OCI-LY3 (cell line): ENCODE results near the gene RBM20.

Experiments
- H2AFZ ChIP-seq: fragments of 200-600, 300-600 bp; shearing (Covaris generic); 2 replicates; pipeline ENCODE4 v1.6.0; 2014; ENCODE audit warnings: antibody characterized with exemption, low read depth, low read length
- H3K27ac ChIP-seq: fragments of 200-600, 300-600 bp; sonication (generic); 2 replicates; pipeline ENCODE4 v1.5.1; 2014; ENCODE audit warnings: mild to moderate bottlenecking, low read length, moderate library complexity, mixed read lengths
- H3K27me3 ChIP-seq: fragments of 200-600, 300-600 bp; sonication (generic); 2 replicates; pipeline ENCODE4 v1.6.1; 2014; ENCODE audit warnings: low read depth, low read length, mixed read lengths
- H3K36me3 ChIP-seq: fragments of 200-600, 300-600 bp; sonication (generic); replicated peaks from 2 replicates; pipeline ENCODE3; 2014; ENCODE audit warnings: low read depth, low read length, mixed read lengths
- H3K4me1 ChIP-seq: fragments of 300-600, 200-600 bp; sonication (generic); 2 replicates; pipeline ENCODE4 v1.6.1; 2014; ENCODE audit warnings: low read length, mixed read lengths
- H3K4me2 ChIP-seq: fragments of 200-600, 300-600 bp; sonication (generic); 2 replicates; pipeline ENCODE4 v1.6.1; 2014; ENCODE audit warnings: low read length, mixed read lengths
- H3K4me3 ChIP-seq: fragments of 300-600, 200-600 bp; sonication (generic); 2 replicates; pipeline ENCODE4 v1.5.1; 2014; ENCODE audit warnings: antibody characterized with exemption, mild to moderate bottlenecking, low read length, moderate library complexity
- H3K79me2 ChIP-seq: fragments of 300-600, 200-600 bp; shearing (Covaris generic); 2 replicates; pipeline ENCODE4 v1.6.1; 2014; ENCODE audit warnings: mild to moderate bottlenecking, low read length, mixed read lengths
- H3K9ac ChIP-seq: fragments of 300-600, 200-600 bp; shearing (Covaris generic); 2 replicates; pipeline ENCODE4 v1.6.0; 2014; ENCODE audit warnings: mild to moderate bottlenecking, low read length, moderate library complexity
- H3K9me3 ChIP-seq: fragments of 200-600, 300-600 bp; shearing (Covaris generic); 2 replicates; pipeline ENCODE4 v1.6.1; 2014; ENCODE audit warnings: low read length, mixed read lengths; ENCODE audit not compliant: insufficient read depth
- H4K20me1 ChIP-seq: fragments of 200-600, 300-600 bp; sonication (generic); 2 replicates; pipeline ENCODE4 v1.6.1; 2016; ENCODE audit warnings: low read length, mixed read lengths; ENCODE audit not compliant: insufficient read depth
- CTCF ChIP-seq: fragments of 200-600, 300-600 bp; sonication (generic); IDR thresholded peaks from 2 replicates; pipeline ENCODE4 v1.5.1; 2014; ENCODE audit warnings: antibody characterized with exemption, low read length, low read depth
- EZH2phosphoT487 ChIP-seq: fragments of 200-600 bp; shearing (Covaris generic); IDR thresholded peaks from 2 replicates; pipeline ENCODE4 v1.6.1; 2018; ENCODE audit warnings: antibody characterized with exemption, mixed run types, low read depth

The RBM20 gene

GRCh38 chr10:110758128-110758765 is 114.1 kb downstream of the RBM20 start:
- H3K9me3 ChIP-seq = no peaks in the 10 kb centered on the region
- no peak overlapping the region for H3K4me3 ChIP-seq
- H3K27me3 ChIP-seq = peaks cover 5% of the 10 kb centered on the region; the same call in 1 of the 2 replicates
- no peaks in the 10 kb centered on the region for H4K20me1 ChIP-seq
- no peak overlapping the region for H3K27ac ChIP-seq
- no peaks in the 10 kb centered on the region for H3K79me2 ChIP-seq
- no peaks in the 10 kb centered on the region for H3K36me3 ChIP-seq
- TF ChIP-seq EZH2phosphoT487 (no peak), CTCF (no peak)
- H3K4me1 ChIP-seq = peaks cover 6% of the 10 kb centered on the region
- no peak overlapping the region for H2AFZ ChIP-seq
- H3K4me2 ChIP-seq = no peak overlapping the region
- H3K9ac ChIP-seq = no peak overlapping the region

- no peaks in the 10 kb centered on the region for H3K36me3 ChIP-seq
- TF ChIP-seq CTCF (no peak), EZH2phosphoT487 (no peak)
- H3K79me2 ChIP-seq = no peaks in the 10 kb centered on the region
- H3K9ac ChIP-seq = no peak overlapping the region
- H3K9me3 ChIP-seq = no peaks in the 10 kb centered on the region
- no peaks in the 10 kb centered on the region for H4K20me1 ChIP-seq
- no peak overlapping the region for H2AFZ ChIP-seq
- no peak overlapping the region for H3K4me3 ChIP-seq
- no peak overlapping the region for H3K27ac ChIP-seq
- peaks cover 5% of the 10 kb centered on the region; the same call in 1 of the 2 replicates for H3K27me3 ChIP-seq
- no peak overlapping the region for H3K4me2 ChIP-seq
- H3K4me1 ChIP-seq = peaks cover 6% of the 10 kb centered on the region
Measured at GRCh38 chr10:110758898-110759297, 114.8 kb downstream of the RBM20 start.

GRCh38 chr10:110759523-110759922 is 115.4 kb downstream of the RBM20 start:
- H2AFZ ChIP-seq = no peak overlapping the region
- H3K4me3 ChIP-seq = no peak overlapping the region
- H3K36me3 ChIP-seq = no peaks in the 10 kb centered on the region
- no peak overlapping the region for H3K4me2 ChIP-seq
- H3K79me2 ChIP-seq = no peaks in the 10 kb centered on the region
- H4K20me1 ChIP-seq = no peaks in the 10 kb centered on the region
- no peak overlapping the region for H3K27ac ChIP-seq
- H3K9me3 ChIP-seq = no peaks in the 10 kb centered on the region
- no peak overlapping the region for H3K9ac ChIP-seq
- H3K27me3 ChIP-seq = peaks cover 5% of the 10 kb centered on the region; the same call in 1 of the 2 replicates
- no peak for TF ChIP-seq EZH2phosphoT487
- TF ChIP-seq CTCF = no peak
- H3K4me1 ChIP-seq = peaks cover 6% of the 10 kb centered on the region

GRCh38 chr10:110762109-110762848 is 118.1 kb downstream of the RBM20 start:
- H3K27ac ChIP-seq = no peak overlapping the region
- H3K4me3 ChIP-seq = no peak overlapping the region
- H3K79me2 ChIP-seq = no peaks in the 10 kb centered on the region
- no peaks in the 10 kb centered on the region for H3K4me1 ChIP-seq
- H2AFZ ChIP-seq = no peak overlapping the region
- no peaks in the 10 kb centered on the region for H4K20me1 ChIP-seq
- TF ChIP-seq EZH2phosphoT487 (no peak), CTCF (no peak)
- peak overlapping the region; percentile 44 for H3K4me2 ChIP-seq
- no peaks in the 10 kb centered on the region for H3K9me3 ChIP-seq
- H3K36me3 ChIP-seq = no peaks in the 10 kb centered on the region
- peaks cover 5% of the 10 kb centered on the region; the same call in 1 of the 2 replicates for H3K27me3 ChIP-seq
- H3K9ac ChIP-seq = no peak overlapping the region
